AML-193 (cell line): ENCODE results near the gene KAT8.
"Not testable (repeated sequence)": the region's sequence is repeated elsewhere in the genome, so short reads cannot be mapped to it uniquely, and the experiment has no call there.

Source experiments
- DNase-seq, 2 experiments: peaks; one replicate each; lab custom pipeline; 2025; lab: John Stamatoyannopoulos, UW

Gene KAT8

GRCh38 chr16:31148896-31149295 lies 31.4 kb downstream of the KAT8 start:
- DNase-seq = no peak

GRCh38 chr16:31149332-31149731 lies 31.9 kb downstream of the KAT8 start:
- DNase-seq = no peak

GRCh38 chr16:31149894-31150890 lies 32.7 kb downstream of the KAT8 start, which contains the start of gene PRSS36:
Gene PRSS36 (minus strand): TSS chr16:31150066. CDS start chr16:31150035, 31 bp downstream.
- no peak for DNase-seq

GRCh38 chr16:31150976-31151375 lies 33.5 kb downstream of the KAT8 start:
- DNase-seq = not testable (repeated sequence)

GRCh38 chr16:31157136-31157535 lies 39.7 kb downstream of the KAT8 start:
- DNase-seq = peak; percentile 53 to 70

- DNase-seq = no peak
These were observed 49.9 kb downstream of the KAT8 start for GRCh38 chr16:31167315-31167714.

GRCh38 chr16:31168848-31169247 lies 51.4 kb downstream of the KAT8 start:
- DNase-seq = no peak

GRCh38 chr16:31170048-31170447 lies 52.6 kb downstream of the KAT8 start:
- DNase-seq = not testable (repeated sequence)

- peak; percentile 23 to 48 for DNase-seq
These were observed 59.7 kb downstream of the KAT8 start for GRCh38 chr16:31177136-31177535.

- DNase-seq = peak in 1 of 2 experiments; percentile 57
These were observed 61.8 kb downstream of the KAT8 start for GRCh38 chr16:31179219-31179746.

GRCh38 chr16:31179747-31180459 lies 62.4 kb downstream of the KAT8 start, which contains the start of gene FUS:
Gene FUS (plus strand): TSS chr16:31180139. CDS start chr16:31180215, 76 bp downstream.
- peak; percentile 83 to 84 for DNase-seq
